ENCODE data around the gene XYLT1.

Gene XYLT1

GRCh38 chr16:17461951-17462729, 8.6 kb downstream of the XYLT1 start:
- no peak for DNase-seq (ENCODE audit: low spot score)
- TF ChIP-seq CTCF (IDR thresholded peaks at IDR 0.05; ENCODE audit: borderline replicate concordance, control extremely low read depth, extremely low read depth, insufficient read depth, missing control alignments), result peak; percentile 12
- in situ Hi-C loops (cut with MboI; ENCODE audit: low sequenced_read_pairs, unreplicated experiment), result loop anchor here (25.0 kb wide), 2 partner anchors 425 to 600 kb away; no protein-coding TSS in a partner anchor

- no peak for TF ChIP-seq CTCF (IDR thresholded peaks at IDR 0.05; ENCODE audit: borderline replicate concordance, control extremely low read depth, extremely low read depth, insufficient read depth, missing control alignments)
- no peak for DNase-seq (ENCODE audit: low spot score)
- in situ Hi-C loops (cut with MboI; ENCODE audit: low sequenced_read_pairs, unreplicated experiment), result loop anchor here (25.0 kb wide), 2 partner anchors 424 to 599 kb away; no protein-coding TSS in a partner anchor
These were observed 9.9 kb downstream of the XYLT1 start for GRCh38 chr16:17460890-17461289.

GRCh38 chr16:17459903-17460521, 10.7 kb downstream of the XYLT1 start:
- DNase-seq (ENCODE audit: low spot score), result no peak
- TF ChIP-seq CTCF (IDR thresholded peaks at IDR 0.05; ENCODE audit: borderline replicate concordance, control extremely low read depth, extremely low read depth, insufficient read depth, missing control alignments), result no peak
- in situ Hi-C loops (cut with MboI; ENCODE audit: low sequenced_read_pairs, unreplicated experiment), result loop anchor here (25.0 kb wide), 2 partner anchors 423 to 598 kb away; no protein-coding TSS in a partner anchor

GRCh38 chr16:17457997-17458396, 12.8 kb downstream of the XYLT1 start:
- in situ Hi-C loops (cut with MboI; ENCODE audit: low sequenced_read_pairs, unreplicated experiment), result loop anchor here (25.0 kb wide), 2 partner anchors 421 to 596 kb away; no protein-coding TSS in a partner anchor

GRCh38 chr16:17457513-17457912, 13.2 kb downstream of the XYLT1 start:
- DNase-seq (ENCODE audit: low spot score), result no peak
- in situ Hi-C loops (cut with MboI; ENCODE audit: low sequenced_read_pairs, unreplicated experiment), result loop anchor here (25.0 kb wide), 2 partner anchors 420 to 595 kb away; no protein-coding TSS in a partner anchor
- TF ChIP-seq CTCF (IDR thresholded peaks at IDR 0.05; ENCODE audit: borderline replicate concordance, control extremely low read depth, extremely low read depth, insufficient read depth, missing control alignments), result no peak

More at GRCh38 chr16:17457997-17458396, 12.8 kb downstream of the XYLT1 start:
- no peak for DNase-seq (ENCODE audit: low spot score)
- no peak for TF ChIP-seq CTCF (IDR thresholded peaks at IDR 0.05; ENCODE audit: borderline replicate concordance, control extremely low read depth, extremely low read depth, insufficient read depth, missing control alignments)

GRCh38 chr16:17454162-17454730, 16.5 kb downstream of the XYLT1 start:
- in situ Hi-C loops (cut with MboI; ENCODE audit: low sequenced_read_pairs, unreplicated experiment), result loop anchor here (25.0 kb wide), 2 partner anchors 417 to 592 kb away; no protein-coding TSS in a partner anchor
- no peak for DNase-seq (ENCODE audit: low spot score)
- no peak for TF ChIP-seq CTCF (IDR thresholded peaks at IDR 0.05; ENCODE audit: borderline replicate concordance, control extremely low read depth, extremely low read depth, insufficient read depth, missing control alignments)
